A549 (cell line): ENCODE results near the gene PRPS1L1. TPM values are rescaled to one million over a fixed set of nuclear protein-coding genes. Genes with fewer than 3 reads are reported as not detected.

ENCODE experiments used
- ATAC-seq, 2 experiments: fragments of 200-7000 bp in 1 of 2; fragments of >200 bp in 1 of 2; cut with Nextera tagmentation in 1 of 2; cut with Tn5 transposase in 1 of 2; 3 replicates each; pipeline versions ENCODE4 v1.8.0 to v1.9.1; 2018 to 2020; ENCODE audit warnings: mild to moderate bottlenecking in 1 of 2, moderate library complexity in 1 of 2
- CTCF ChIA-PET: fragments of 300-600 bp; sonication (Branson Sonifier 250); formaldehyde crosslinking; extraction: SDS; loops from one replicate; lab custom pipeline; 2021; ENCODE audit warnings: antibody characterized with exemption, inconsistent platforms; lab: Yijun Ruan, JAX
- POLR2A ChIA-PET: fragments of 350-600 bp; formaldehyde crosslinking; extraction: SDS; loops from one replicate; lab custom pipeline; 2021; ENCODE audit warnings: antibody characterized with exemption, inconsistent platforms; lab: Yijun Ruan, JAX
- DNase-seq, 2 experiments: peaks; one replicate each; pipeline versions ENCODE4 v3.0.0 to v3.0.0-alpha.2; 2011 to 2016; ENCODE audit warnings: low read depth in 1 of 2, low spot score in 1 of 2
- FAIRE-seq: peaks from 2 replicates; lab custom pipeline; 2011; peaks lifted over from hg19 to GRCh38; lab: Jason Lieb, UNC
- H3K27ac ChIP-seq, 2 experiments: fragments of >200 bp; sonication (Bioruptor Twin); formaldehyde crosslinking; 3 replicates each; pipeline ENCODE4 v1.5.1; 2016 to 2017
- H3K4me1 ChIP-seq: fragments of >200 bp; sonication (Bioruptor Twin); formaldehyde crosslinking; 3 replicates; pipeline ENCODE4 v1.6.1; 2016
- H3K4me2 ChIP-seq: fragments of >200 bp; sonication (Bioruptor Twin); formaldehyde crosslinking; 3 replicates; pipeline ENCODE4 v1.6.1; 2016
- H3K4me3 ChIP-seq: fragments of >200 bp; sonication (Bioruptor Twin); formaldehyde crosslinking; 3 replicates; pipeline ENCODE4 v1.5.1; 2016
- H3K9me3 ChIP-seq: fragments of >200 bp; sonication (Bioruptor Twin); formaldehyde crosslinking; 3 replicates; pipeline ENCODE4 v1.6.1; 2016
- EP300 ChIP-seq, 2 experiments: fragments of >200 bp; sonication (Bioruptor Twin); formaldehyde crosslinking; IDR thresholded peaks; 2 replicates in 1 of 2; 3 replicates in 1 of 2; pipeline ENCODE4 v1.6.1; 2016 to 2017
- FOSL2 ChIP-seq, 2 experiments: fragments of 450-650 bp in 1 of 2; fragments of >200 bp in 1 of 2; sonication (Bioruptor Twin) in 1 of 2; formaldehyde crosslinking; IDR thresholded peaks; 2 replicates each; pipeline versions ENCODE4 v1.5.0 to v1.6.1; 2016 to 2020; ENCODE audit warnings: mild to moderate bottlenecking in 1 of 2, moderate library complexity in 1 of 2
- HOXA7 ChIP-seq: fragments of 250-450 bp; sonication (Bioruptor Pico); IDR thresholded peaks from 2 replicates; pipeline ENCODE4 v1.5.0; 2020; ENCODE audit warnings: mild to moderate bottlenecking, moderate library complexity
- HOXB13 ChIP-seq: fragments of 250-450 bp; sonication (Bioruptor Pico); IDR thresholded peaks from 2 replicates; pipeline ENCODE4 v1.5.0; 2020; ENCODE audit warnings: low read depth, mild to moderate bottlenecking, moderate library complexity
- JUN ChIP-seq, 2 experiments: fragments of >200 bp; sonication (Bioruptor Twin); formaldehyde crosslinking; IDR thresholded peaks; 2 replicates in 1 of 2; 3 replicates in 1 of 2; pipeline ENCODE4 v1.6.1; 2016 to 2017
- KDM5A ChIP-seq: fragments of 200-600 bp; sonication (generic); IDR thresholded peaks from 2 replicates; pipeline ENCODE4 v1.6.1; 2016; ENCODE audit warnings: antibody characterized with exemption, mild to moderate bottlenecking
- MAFK ChIP-seq: fragments of 450-650 bp; IDR thresholded peaks from 2 replicates; pipeline ENCODE4 v1.6.1; 2014; ENCODE audit not compliant: partially characterized antibody
- NPAS2 ChIP-seq: fragments of 250-450 bp; sonication (Bioruptor Pico); IDR thresholded peaks from 2 replicates; pipeline ENCODE4 v1.8.0; 2022; ENCODE audit warnings: mild to moderate bottlenecking, moderate library complexity, borderline replicate concordance
- RAD21 ChIP-seq, 2 experiments: fragments of >200 bp in 1 of 2; sonication (Bioruptor Twin) in 1 of 2; formaldehyde crosslinking in 1 of 2; IDR thresholded peaks in 1 of 2; conservative IDR thresholded peaks in 1 of 2; 2 replicates in 1 of 2; 3 replicates in 1 of 2; pipeline ENCODE4 v1.6.1; 2012 to 2018; ENCODE audit warnings: inconsistent platforms in 1 of 2
- RARB ChIP-seq: fragments of 250-450 bp; sonication (Bioruptor Pico); IDR thresholded peaks from 2 replicates; pipeline ENCODE4 v1.8.0; 2021; ENCODE audit warnings: mild to moderate bottlenecking, moderate library complexity
- SMC3 ChIP-seq: fragments of >200 bp; sonication (Bioruptor Twin); formaldehyde crosslinking; IDR thresholded peaks from 3 replicates; pipeline ENCODE4 v1.6.1; 2018; ENCODE audit warnings: inconsistent platforms
- WGBS: methylation state at CpG from one replicate; pipeline ENCODE4 v1.1.6; 2017; ENCODE audit errors: missing lambda C conversion rate; 5-methylcytosine and 5-hydroxymethylcytosine counted together
- polyA plus RNA-seq, 4 experiments: library from polyadenylated mRNA; depleted of rRNA in 3 of 4; stranded (reverse); fragments of >200 nt; fragmentation: RNase III in 1 of 4; extraction: RNeasy Plus Mini Kit Qiagen cat#74134 plus additional on column Dnase treatment in 1 of 4; gene quantifications; 2 replicates in 3 of 4; 3 replicates in 1 of 4; pipeline ENCODE4 v1.2.3, GENCODE V29; 2011 to 2017
- TF ChIP-seq, protein P1 (sequence below): fragments of 150-350 bp; IDR thresholded peaks from 2 replicates; pipeline ENCODE4 v1.6.1; 2014; ENCODE audit warnings: low read depth, mild to moderate bottlenecking, low read length
- TF ChIP-seq, protein P2 (sequence below): fragments of 200-600 bp; sonication (generic); IDR thresholded peaks from 2 replicates; pipeline ENCODE4 v1.6.1; 2016; ENCODE audit warnings: antibody characterized with exemption, mild to moderate bottlenecking, moderate library complexity
- TF ChIP-seq, protein P3 (sequence below): fragments of >200 bp; sonication (Bioruptor Twin); formaldehyde crosslinking; IDR thresholded peaks from 3 replicates; pipeline ENCODE4 v1.5.1; 2016

The PRPS1L1 gene
- polyA plus RNA-seq, 2 of the 4 experiments (the other 2 are of a cell fraction): not detected

DNA sequence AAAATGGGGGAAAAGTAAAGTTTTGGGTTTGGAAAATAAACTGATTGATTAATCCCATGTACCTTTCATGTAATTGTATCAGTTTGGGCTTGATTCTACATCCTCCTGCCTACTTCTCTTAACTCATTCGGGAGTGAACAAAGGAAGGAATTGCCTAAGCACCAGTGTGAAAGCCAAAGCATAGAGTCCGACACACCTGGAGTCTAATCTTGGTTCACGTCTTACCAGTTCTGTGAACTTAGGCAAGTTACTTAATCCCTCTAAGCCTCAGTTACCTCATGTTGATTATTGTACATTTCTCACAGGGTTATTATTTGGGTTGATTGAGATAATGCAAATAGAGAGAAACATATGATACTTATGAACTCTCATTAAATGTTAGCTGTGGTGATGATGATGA lies 41.1 kb upstream of the PRPS1L1 start:
- CTCF ChIA-PET: no interaction called here
- H3K27ac ChIP-seq: no peak overlapping the region
- TF ChIP-seq HOXB13 (CRISPR knock-in tag): no peak
- TF ChIP-seq RARB: no peak
- TF ChIP-seq FOSL2 (IDR thresholded peaks at IDR 0.05): no peak
- no peak for TF ChIP-seq FOSL2 (CRISPR knock-in tag; IDR thresholded peaks at IDR 0.05)
- TF ChIP-seq HOXA7 (CRISPR knock-in tag): no peak
- TF ChIP-seq, protein P1, sequence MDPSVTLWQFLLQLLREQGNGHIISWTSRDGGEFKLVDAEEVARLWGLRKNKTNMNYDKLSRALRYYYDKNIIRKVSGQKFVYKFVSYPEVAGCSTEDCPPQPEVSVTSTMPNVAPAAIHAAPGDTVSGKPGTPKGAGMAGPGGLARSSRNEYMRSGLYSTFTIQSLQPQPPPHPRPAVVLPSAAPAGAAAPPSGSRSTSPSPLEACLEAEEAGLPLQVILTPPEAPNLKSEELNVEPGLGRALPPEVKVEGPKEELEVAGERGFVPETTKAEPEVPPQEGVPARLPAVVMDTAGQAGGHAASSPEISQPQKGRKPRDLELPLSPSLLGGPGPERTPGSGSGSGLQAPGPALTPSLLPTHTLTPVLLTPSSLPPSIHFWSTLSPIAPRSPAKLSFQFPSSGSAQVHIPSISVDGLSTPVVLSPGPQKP: no peak
- TF ChIP-seq JUN (IDR thresholded peaks at IDR 0.05): no peak
- no peak for TF ChIP-seq NPAS2 (CRISPR knock-in tag)
- no peak for TF ChIP-seq KDM5A
- TF ChIP-seq, protein P2, sequence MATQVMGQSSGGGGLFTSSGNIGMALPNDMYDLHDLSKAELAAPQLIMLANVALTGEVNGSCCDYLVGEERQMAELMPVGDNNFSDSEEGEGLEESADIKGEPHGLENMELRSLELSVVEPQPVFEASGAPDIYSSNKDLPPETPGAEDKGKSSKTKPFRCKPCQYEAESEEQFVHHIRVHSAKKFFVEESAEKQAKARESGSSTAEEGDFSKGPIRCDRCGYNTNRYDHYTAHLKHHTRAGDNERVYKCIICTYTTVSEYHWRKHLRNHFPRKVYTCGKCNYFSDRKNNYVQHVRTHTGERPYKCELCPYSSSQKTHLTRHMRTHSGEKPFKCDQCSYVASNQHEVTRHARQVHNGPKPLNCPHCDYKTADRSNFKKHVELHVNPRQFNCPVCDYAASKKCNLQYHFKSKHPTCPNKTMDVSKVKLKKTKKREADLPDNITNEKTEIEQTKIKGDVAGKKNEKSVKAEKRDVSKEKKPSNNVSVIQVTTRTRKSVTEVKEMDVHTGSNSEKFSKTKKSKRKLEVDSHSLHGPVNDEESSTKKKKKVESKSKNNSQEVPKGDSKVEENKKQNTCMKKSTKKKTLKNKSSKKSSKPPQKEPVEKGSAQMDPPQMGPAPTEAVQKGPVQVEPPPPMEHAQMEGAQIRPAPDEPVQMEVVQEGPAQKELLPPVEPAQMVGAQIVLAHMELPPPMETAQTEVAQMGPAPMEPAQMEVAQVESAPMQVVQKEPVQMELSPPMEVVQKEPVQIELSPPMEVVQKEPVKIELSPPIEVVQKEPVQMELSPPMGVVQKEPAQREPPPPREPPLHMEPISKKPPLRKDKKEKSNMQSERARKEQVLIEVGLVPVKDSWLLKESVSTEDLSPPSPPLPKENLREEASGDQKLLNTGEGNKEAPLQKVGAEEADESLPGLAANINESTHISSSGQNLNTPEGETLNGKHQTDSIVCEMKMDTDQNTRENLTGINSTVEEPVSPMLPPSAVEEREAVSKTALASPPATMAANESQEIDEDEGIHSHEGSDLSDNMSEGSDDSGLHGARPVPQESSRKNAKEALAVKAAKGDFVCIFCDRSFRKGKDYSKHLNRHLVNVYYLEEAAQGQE: no peak
- TF ChIP-seq EP300 (IDR thresholded peaks at IDR 0.05): no peak
- H3K4me3 ChIP-seq: no peak overlapping the region
- WGBS: 53% methylated on average over 3 of the region's 3 CpGs
- no peak overlapping the region for H3K4me2 ChIP-seq
- FAIRE-seq (no peak), DNase-seq (no peak), ATAC-seq (no peak)
- no peaks in the 10 kb centered on the region for H3K4me1 ChIP-seq
- POLR2A ChIA-PET: no interaction called here
- no peaks in the 10 kb centered on the region for H3K9me3 ChIP-seq

DNA sequence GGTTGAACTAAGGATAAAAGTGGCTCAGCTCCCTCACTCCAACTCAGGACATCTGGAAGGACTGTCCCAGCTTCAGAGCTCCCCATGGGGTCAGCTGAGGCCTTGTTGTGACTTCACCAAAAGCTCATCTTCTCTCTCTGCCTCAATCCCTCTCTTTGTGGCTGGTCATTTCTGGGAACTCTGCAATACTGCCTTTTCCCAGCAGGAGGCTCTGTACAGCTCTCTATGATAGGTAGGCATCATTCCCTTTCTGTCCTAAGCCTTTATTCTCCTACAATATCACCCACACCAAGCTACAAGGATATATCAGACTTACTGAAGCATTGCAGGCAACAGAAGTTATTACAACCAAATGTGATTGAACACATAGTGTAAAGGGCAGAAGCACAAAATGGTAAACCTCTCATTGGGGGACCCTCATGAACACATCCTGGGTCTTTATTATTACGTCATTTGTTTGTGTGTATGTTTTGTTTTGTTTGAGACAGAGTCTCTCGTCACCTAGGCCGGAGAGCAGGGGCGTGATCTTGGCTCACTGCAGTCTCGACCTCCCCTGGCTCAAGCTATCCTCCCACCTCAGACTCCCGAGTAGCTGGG lies 36.7 kb upstream of the PRPS1L1 start:
- TF ChIP-seq FOSL2 (IDR thresholded peaks at IDR 0.05): no peak
- no peak for TF ChIP-seq FOSL2 (CRISPR knock-in tag; IDR thresholded peaks at IDR 0.05)
- TF ChIP-seq MAFK: no peak
- 0 out of 3 replicates have a peak, but pooled peaks have one; percentile 7 for TF ChIP-seq SMC3
- TF ChIP-seq RAD21 (conservative IDR thresholded peaks at IDR 0.05 in 1 of 2, IDR thresholded peaks at IDR 0.05 in 1 of 2): peak in 1 of 2 experiments; percentile 40; a peak in 3 of 5 replicates
- TF ChIP-seq, protein P3, sequence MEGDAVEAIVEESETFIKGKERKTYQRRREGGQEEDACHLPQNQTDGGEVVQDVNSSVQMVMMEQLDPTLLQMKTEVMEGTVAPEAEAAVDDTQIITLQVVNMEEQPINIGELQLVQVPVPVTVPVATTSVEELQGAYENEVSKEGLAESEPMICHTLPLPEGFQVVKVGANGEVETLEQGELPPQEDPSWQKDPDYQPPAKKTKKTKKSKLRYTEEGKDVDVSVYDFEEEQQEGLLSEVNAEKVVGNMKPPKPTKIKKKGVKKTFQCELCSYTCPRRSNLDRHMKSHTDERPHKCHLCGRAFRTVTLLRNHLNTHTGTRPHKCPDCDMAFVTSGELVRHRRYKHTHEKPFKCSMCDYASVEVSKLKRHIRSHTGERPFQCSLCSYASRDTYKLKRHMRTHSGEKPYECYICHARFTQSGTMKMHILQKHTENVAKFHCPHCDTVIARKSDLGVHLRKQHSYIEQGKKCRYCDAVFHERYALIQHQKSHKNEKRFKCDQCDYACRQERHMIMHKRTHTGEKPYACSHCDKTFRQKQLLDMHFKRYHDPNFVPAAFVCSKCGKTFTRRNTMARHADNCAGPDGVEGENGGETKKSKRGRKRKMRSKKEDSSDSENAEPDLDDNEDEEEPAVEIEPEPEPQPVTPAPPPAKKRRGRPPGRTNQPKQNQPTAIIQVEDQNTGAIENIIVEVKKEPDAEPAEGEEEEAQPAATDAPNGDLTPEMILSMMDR: peak; percentile 15; the same call in 1 of the 3 replicates
- H3K4me2 ChIP-seq: no peak overlapping the region
- ChIA-PET CTCF (interaction anchor here (0.6 kb wide), 1 partner anchor 85 kb away, joined by 4 read pairs; no protein-coding TSS in a partner anchor), POLR2A (no interaction called here)
- H3K27ac ChIP-seq: no peak overlapping the region
- no peak overlapping the region for H3K4me3 ChIP-seq
- DNase-seq: peak in 1 of 2 experiments; percentile 11
- FAIRE-seq: no peak
- 59% methylated on average over 6 of the region's 6 CpGs for WGBS
- H3K4me1 ChIP-seq: no peaks in the 10 kb centered on the region
- ATAC-seq: peak in 1 of 2 experiments; percentile 73; a peak in 3 of 6 replicates
- H3K9me3 ChIP-seq: no peaks in the 10 kb centered on the region
